ENCODE data around the gene GHDC. TPM values are rescaled to one million over a fixed set of nuclear protein-coding genes. Genes with fewer than 3 reads are reported as not detected.
A peak's percentile ranks its signal among the peaks of the same experiment; 100 is the strongest.

Gene GHDC
- total and polyA plus RNA-seq, 2 of the 13 experiments (the other 11 are each of a cell fraction or from before 2014, with no cell fraction given), result 15.4 to 22.5 TPM

DNA sequence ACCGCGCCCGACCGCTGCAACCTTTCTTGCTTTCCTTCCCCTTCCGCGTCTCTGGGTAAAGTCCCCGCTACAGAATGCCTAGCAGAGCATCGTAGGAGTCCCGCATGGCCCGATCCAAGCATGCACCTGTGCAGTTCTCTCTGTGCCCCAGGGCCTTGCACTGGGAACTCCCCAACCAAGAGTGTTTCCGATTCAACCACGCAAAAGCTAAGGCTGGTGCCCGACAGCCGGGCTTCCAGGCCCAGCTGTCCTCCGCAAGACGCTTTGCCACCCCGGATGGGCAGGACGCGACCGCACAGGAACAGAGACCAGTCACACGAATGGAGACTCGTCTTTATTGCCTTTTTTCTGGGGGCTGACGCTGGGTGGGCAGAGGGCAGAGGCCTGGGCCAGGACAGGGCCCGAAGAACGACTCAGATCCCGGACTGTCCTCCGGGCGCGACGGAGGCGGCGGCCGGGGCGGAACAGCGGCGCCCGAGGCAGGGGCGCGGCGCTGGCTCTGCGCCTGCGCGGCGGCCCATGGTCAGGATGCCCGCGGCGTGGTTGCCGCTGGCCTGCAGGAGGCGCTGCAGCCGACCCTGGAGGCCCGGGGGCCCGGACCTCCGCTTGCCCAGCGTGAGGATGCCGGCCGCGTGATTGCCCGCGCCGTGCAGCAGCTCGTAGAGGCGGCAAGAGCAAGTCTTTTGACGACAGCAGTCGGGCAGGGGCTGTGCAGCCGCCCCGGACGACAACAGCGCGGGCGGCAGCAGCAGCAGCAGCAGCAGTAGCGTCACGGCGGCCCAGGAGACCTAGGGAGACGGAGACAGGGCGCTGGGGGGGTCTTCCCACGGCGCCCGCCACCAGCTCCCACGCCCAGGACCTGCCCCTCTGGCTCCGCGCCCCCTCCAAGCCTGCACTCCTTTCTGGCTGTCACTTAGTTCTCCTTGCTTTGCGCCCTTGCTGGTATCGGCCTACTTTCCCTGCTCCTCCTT is 10.3 kb downstream of the GHDC start (continued):
- TF ChIP-seq, protein P1, sequence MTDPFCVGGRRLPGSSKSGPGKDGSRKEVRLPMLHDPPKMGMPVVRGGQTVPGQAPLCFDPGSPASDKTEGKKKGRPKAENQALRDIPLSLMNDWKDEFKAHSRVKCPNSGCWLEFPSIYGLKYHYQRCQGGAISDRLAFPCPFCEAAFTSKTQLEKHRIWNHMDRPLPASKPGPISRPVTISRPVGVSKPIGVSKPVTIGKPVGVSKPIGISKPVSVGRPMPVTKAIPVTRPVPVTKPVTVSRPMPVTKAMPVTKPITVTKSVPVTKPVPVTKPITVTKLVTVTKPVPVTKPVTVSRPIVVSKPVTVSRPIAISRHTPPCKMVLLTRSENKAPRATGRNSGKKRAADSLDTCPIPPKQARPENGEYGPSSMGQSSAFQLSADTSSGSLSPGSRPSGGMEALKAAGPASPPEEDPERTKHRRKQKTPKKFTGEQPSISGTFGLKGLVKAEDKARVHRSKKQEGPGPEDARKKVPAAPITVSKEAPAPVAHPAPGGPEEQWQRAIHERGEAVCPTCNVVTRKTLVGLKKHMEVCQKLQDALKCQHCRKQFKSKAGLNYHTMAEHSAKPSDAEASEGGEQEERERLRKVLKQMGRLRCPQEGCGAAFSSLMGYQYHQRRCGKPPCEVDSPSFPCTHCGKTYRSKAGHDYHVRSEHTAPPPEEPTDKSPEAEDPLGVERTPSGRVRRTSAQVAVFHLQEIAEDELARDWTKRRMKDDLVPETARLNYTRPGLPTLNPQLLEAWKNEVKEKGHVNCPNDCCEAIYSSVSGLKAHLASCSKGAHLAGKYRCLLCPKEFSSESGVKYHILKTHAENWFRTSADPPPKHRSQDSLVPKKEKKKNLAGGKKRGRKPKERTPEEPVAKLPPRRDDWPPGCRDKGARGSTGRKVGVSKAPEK (CRISPR knock-in tag; IDR thresholded peaks at IDR 0.05; ENCODE audit: borderline replicate concordance), result peak; percentile 99
- TF ChIP-seq ZNF329 (CRISPR knock-in tag; IDR thresholded peaks at IDR 0.05; ENCODE audit: low read depth) (peak; percentile 21; the same call in 1 of the 2 replicates), SKIL (CRISPR knock-in tag; IDR thresholded peaks at IDR 0.05; ENCODE audit: borderline replicate concordance) (no peak), ONECUT2 (CRISPR knock-in tag; IDR thresholded peaks at IDR 0.05) (no peak; the same call in 1 of the 2 replicates), PHF21A (CRISPR knock-in tag; IDR thresholded peaks at IDR 0.05) (no peak; the same call in 1 of the 2 replicates), ZBTB34 (CRISPR knock-in tag; IDR thresholded peaks at IDR 0.05) (peak; percentile 69; the same call in 1 of the 2 replicates), SIN3A (IDR thresholded peaks at IDR 0.05; ENCODE audit: borderline replicate concordance, low read depth, low read length) (no peak), KAT7 (CRISPR knock-in tag; IDR thresholded peaks at IDR 0.05; ENCODE audit: borderline replicate concordance) (0 out of 2 replicates have a peak, but pooled peaks have one; percentile 21), ZNF430 (CRISPR knock-in tag; IDR thresholded peaks at IDR 0.05) (peak; percentile 90), SALL1 (CRISPR knock-in tag; IDR thresholded peaks at IDR 0.05) (peak; percentile 93), FOXP4 (CRISPR knock-in tag; IDR thresholded peaks at IDR 0.05) (no peak; the same call in 1 of the 2 replicates), NFKBIZ (CRISPR knock-in tag; IDR thresholded peaks at IDR 0.05) (no peak; the same call in 1 of the 2 replicates), FOXO1 (CRISPR knock-in tag; IDR thresholded peaks at IDR 0.05) (no peak; the same call in 1 of the 2 replicates), ZNF543 (CRISPR knock-in tag; IDR thresholded peaks at IDR 0.05) (peak; percentile 91)
- TF ChIP-seq, protein P2, sequence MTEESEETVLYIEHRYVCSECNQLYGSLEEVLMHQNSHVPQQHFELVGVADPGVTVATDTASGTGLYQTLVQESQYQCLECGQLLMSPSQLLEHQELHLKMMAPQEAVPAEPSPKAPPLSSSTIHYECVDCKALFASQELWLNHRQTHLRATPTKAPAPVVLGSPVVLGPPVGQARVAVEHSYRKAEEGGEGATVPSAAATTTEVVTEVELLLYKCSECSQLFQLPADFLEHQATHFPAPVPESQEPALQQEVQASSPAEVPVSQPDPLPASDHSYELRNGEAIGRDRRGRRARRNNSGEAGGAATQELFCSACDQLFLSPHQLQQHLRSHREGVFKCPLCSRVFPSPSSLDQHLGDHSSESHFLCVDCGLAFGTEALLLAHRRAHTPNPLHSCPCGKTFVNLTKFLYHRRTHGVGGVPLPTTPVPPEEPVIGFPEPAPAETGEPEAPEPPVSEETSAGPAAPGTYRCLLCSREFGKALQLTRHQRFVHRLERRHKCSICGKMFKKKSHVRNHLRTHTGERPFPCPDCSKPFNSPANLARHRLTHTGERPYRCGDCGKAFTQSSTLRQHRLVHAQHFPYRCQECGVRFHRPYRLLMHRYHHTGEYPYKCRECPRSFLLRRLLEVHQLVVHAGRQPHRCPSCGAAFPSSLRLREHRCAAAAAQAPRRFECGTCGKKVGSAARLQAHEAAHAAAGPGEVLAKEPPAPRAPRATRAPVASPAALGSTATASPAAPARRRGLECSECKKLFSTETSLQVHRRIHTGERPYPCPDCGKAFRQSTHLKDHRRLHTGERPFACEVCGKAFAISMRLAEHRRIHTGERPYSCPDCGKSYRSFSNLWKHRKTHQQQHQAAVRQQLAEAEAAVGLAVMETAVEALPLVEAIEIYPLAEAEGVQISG (CRISPR knock-in tag; IDR thresholded peaks at IDR 0.05), result peak; percentile 80
